ENCODE data around the gene ZNF541.

ZNF541 gene

GRCh38 chr19:47545061-47545948, 27.6 kb downstream of the ZNF541 start:
- DNase-seq (ENCODE audit: low read depth in 2 of 2) = no peak

GRCh38 chr19:47544476-47544875, 28.5 kb downstream of the ZNF541 start:
- DNase-seq (ENCODE audit: low read depth in 2 of 2) = no peak

- DNase-seq (ENCODE audit: low read depth in 2 of 2) = no peak
Measured at GRCh38 chr19:47544075-47544474, 28.9 kb downstream of the ZNF541 start.

GRCh38 chr19:47542030-47542475, 30.9 kb downstream of the ZNF541 start:
- DNase-seq (ENCODE audit: low read depth in 2 of 2) = no peak

GRCh38 chr19:47541518-47541917, 31.4 kb downstream of the ZNF541 start:
- no peak for DNase-seq (ENCODE audit: low read depth in 2 of 2)

GRCh38 chr19:47540748-47541147, 32.2 kb downstream of the ZNF541 start:
- DNase-seq (ENCODE audit: low read depth in 2 of 2) = no peak

- no peak for DNase-seq (ENCODE audit: low read depth in 2 of 2)
Measured at GRCh38 chr19:47539747-47540311, 33.1 kb downstream of the ZNF541 start.

GRCh38 chr19:47538812-47539211, 34.1 kb downstream of the ZNF541 start:
- DNase-seq (ENCODE audit: low read depth in 2 of 2) = no peak

GRCh38 chr19:47537493-47537892, 35.5 kb downstream of the ZNF541 start:
- no peak for DNase-seq (ENCODE audit: low read depth in 2 of 2)

- DNase-seq (ENCODE audit: low read depth in 2 of 2) = no peak
Measured at GRCh38 chr19:47534628-47535027, 38.3 kb downstream of the ZNF541 start.

- DNase-seq (ENCODE audit: low read depth in 2 of 2) = no peak
Measured at GRCh38 chr19:47531640-47532387, 41.1 kb downstream of the ZNF541 start.

GRCh38 chr19:47529018-47529742, 43.8 kb downstream of the ZNF541 start:
- DNase-seq (ENCODE audit: low read depth in 2 of 2) = no peak

GRCh38 chr19:47526798-47527197, 46.1 kb downstream of the ZNF541 start:
- DNase-seq (ENCODE audit: low read depth in 2 of 2) = no peak

- no peak for DNase-seq (ENCODE audit: low read depth in 2 of 2)
Measured at GRCh38 chr19:47523473-47523872, 49.5 kb downstream of the ZNF541 start.
